DMS79 treated with DMSO at 0.1 percent for 48 hours (cell line): ENCODE results near the gene SH2D2A.

Experiments
- DNase-seq: peaks from one replicate; lab custom pipeline; 2025; lab: John Stamatoyannopoulos, UW

The SH2D2A gene

GRCh38 chr1:156816561-156817328 is at the start of gene SH2D2A:
Gene SH2D2A (minus strand): TSS chr1:156816848. CDS start chr1:156816708, 140 bp downstream.
- no peak for DNase-seq

DNA sequence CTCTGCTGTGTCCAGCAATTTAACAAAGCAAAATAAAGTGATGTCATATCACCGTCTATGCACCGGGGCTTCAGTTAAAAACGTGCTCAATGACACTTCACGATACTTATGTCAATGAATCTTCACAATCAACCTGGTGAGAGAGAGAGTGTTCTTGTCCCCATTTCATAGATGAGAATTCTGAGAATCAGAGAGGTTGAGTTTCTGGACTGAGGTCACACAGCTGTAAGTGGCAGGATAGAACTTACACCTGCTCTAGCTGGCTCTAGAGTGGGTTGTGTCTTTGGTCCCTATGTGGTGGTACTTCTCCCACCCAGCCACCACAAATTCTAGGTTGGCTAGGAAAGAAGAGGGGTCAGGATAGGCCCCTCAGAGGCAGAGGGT is 49.2 kb upstream of the SH2D2A start:
- DNase-seq, result no peak

DNA sequence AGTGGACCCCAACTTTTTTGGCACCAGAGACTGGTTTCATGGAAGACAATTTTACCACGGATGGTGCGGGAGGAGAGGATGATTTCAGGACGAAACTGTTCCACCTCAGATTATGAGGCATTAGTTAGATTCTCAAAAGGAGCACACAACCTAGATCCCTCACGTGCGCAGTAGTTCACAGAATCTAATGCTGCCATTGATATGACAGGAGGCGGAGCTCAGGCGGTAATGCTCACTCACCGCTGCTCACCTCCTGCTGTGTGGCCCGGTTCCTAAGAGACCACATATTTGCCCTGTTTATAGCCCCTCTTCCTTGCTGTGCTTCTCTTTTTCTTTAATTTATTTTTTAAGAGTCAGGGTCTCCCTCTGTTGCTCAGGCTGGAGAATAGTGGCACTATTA is 48.6 kb upstream of the SH2D2A start:
- no peak for DNase-seq

DNA sequence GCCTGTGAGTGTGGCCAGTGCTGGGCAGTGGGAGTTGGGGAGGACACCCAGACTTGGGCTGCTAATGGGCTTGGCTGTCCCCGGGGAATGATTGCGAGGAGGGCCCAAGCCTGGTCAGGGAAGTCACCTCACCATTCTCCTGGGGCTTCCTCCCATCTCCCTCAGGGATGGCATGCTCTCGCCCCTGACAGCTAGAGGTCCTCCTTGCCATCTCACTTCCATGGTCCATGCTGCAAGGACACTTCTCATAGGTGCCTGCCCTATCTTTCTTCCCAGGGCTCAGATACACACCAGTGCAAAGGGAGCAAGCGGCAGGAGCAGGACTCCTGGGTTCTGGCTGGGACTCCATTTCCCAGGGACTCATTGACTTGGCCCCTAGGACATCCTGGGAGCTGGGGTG is 48.1 kb upstream of the SH2D2A start:
- DNase-seq, result no peak

DNA sequence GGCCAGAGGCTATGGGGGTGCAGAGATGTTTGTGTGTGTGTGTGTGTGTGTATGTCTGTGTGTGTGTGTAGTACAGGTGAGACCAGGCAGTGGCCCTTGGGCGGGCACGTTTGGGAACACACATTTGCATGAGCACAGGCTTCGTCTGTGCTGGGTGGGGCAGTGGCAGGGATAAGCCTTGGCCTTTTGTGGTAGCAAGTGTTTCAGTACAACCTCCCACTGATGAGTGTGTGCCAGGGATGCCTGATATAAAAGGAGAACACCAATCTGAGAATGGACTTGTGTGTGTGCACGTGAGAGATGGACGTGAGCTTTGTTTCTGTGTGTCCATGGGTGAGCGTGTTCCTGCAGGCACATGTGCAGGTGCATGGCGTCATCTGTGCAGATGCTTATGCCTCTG is 47.0 kb upstream of the SH2D2A start:
- DNase-seq, result no peak

DNA sequence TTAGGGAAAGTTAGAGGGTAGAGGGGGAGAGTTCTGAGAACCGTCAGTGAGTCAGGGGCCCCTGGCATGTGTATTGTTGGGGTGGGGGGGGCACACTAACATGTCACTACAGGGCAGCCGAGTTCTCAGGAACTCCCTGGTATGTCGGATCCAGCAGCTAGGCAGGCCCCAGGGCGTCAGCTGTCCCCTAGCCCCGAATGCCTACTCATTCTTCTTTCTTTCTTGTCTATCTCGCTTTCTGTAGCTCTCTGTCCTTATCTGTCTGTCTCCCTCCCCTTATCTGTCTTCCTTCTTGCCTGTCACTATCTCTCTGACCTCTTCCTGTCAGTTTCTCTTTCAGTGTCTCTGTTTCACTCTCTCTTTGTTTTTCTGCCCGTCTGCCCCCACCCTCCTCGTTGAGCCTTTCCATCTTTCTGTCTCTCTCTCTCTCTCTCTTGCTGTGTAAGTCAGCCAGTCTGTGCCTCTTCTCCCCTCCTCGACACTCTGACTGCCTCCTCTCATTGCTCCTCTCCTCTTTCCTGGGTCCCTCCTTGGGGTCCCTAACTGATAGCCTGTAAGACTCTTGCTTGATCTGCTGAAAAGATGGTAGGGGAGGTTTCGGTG is 46.5 kb upstream of the SH2D2A start:
- DNase-seq, result no peak

GRCh38 chr1:156862584-156862983 is 45.9 kb upstream of the SH2D2A start:
- DNase-seq, result no peak

GRCh38 chr1:156860628-156861423 is 44.2 kb upstream of the SH2D2A start, which contains the start of gene NTRK1:
Gene NTRK1 (plus strand): TSS chr1:156860865. CDS start chr1:156860935, 70 bp downstream.
- peak; percentile 69 for DNase-seq

GRCh38 chr1:156860113-156860627 is 43.5 kb upstream of the SH2D2A start:
- DNase-seq, result peak; percentile 69

DNA sequence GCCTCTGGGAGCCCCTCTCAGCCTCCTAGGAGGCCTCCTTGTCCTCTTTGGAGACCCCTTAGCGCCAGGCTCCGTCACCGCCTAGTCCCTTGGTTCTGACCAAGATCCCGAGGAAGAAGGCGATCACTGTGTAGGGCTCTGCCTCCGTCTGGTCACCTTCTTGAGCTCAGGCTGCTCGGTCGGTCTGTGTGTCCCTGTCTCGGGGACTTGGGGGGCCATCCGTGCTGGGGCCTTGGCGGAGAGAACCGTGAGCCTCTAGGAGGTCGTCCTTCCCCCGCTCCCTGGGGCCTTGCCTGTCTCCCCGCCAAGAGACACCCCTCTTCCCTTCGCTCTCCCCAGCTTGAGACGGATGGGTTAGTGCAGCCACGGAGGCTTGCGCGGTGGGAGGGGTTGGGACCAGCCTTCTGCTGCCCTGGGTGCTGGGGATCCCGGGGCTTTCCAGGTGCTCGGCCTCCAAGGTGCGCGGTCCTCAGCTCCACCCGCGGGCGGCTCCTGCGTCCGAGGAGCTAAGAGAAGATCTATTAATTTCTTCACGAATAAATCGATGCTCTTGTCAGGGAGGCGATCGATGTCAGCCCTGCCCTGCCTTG is 43.0 kb upstream of the SH2D2A start:
- DNase-seq, result peak; percentile 18

GRCh38 chr1:156858959-156859522 is 42.4 kb upstream of the SH2D2A start, which contains the start of gene INSRR:
Gene INSRR (minus strand): TSS chr1:156859117. CDS start chr1:156858621, 496 bp downstream.
- peak; percentile 26 for DNase-seq

DNA sequence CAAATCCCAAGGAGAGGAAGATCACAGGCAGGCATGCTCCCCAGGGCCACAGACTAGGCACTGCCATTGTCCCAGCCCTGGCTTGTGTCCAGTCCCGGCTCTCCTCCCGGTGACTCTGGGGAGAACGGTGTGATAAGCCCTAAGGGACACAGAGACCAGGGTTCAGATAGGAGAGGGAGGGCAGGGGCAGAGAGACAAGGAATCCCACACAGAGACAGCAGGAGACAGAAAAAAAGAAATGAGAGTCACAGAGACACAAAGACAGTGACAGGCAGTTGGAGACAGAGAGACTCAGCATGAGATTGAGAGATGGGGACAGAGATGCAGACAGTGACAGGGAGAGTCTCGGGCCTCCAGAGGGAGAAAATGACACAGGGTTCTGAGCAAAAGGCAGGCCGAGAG is 41.9 kb upstream of the SH2D2A start:
- DNase-seq, result no peak

DNA sequence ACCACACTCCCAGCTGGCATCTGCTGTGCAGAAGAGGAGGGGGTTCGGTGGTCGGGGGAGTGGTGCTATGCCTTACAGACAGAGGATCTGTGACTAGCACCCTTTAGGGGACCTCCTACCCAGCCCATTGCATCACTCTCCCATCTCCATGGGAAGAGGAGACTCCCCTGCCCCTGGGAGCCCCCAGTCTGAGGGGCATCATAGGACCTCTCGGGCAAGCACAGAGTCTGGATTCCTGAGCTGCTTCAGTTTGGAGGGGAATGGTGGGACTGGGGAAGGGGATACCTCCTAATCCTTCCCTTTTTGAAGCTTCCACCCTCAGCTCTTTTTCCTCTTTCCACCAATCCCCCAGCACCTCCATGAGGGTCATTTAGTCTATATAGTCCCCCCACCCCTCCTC is 40.9 kb upstream of the SH2D2A start:
- no peak for DNase-seq

- no peak for DNase-seq
These were observed 39.7 kb upstream of the SH2D2A start for GRCh38 chr1:156856282-156856785.

GRCh38 chr1:156854634-156855033 is 38.0 kb upstream of the SH2D2A start:
- DNase-seq, result no peak

GRCh38 chr1:156853761-156854160 is 37.1 kb upstream of the SH2D2A start:
- no peak for DNase-seq

DNA sequence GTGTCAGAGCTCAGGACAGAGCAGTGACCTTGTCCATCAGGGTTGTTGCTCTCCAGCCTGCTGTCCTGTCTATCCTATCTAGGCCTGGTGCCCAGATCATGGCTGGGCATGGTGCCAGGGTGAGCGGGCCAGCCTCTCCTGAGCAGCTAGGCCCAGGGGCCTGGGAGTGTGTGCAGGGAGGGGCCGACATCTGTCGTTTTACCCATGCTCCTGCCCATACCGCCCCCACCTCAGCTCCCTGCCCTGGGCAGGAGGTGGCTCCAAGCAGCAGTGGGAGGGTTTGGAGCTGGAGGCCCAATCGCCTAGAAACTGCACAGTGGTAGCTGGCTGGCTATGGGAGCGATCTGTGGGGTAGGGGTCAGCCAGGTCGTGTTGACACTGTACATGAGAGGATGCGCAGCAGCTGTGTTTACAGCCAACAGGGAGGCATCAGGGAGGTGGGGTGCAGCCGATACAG is 35.8 kb upstream of the SH2D2A start:
- DNase-seq, result peak; percentile 80

GRCh38 chr1:156851779-156852417 is 35.2 kb upstream of the SH2D2A start:
- DNase-seq, result peak; percentile 15

DNA sequence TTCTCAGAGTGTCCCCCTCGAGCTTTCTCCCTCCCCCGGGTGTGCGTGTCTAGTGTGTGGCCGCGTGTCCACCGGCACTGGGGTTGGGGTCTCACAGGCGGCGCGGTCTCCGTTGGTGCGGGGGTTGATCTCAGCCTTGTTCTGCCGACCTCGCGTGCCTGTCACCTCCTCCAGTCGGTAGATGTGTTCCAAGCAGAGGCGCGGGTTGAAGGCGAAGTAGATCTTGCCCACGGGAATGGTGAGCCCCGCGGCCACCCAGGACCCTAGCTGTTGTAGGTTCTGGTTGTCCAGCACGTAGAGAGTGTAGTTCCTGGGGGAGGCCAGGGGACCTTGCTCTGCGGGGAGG is 32.5 kb upstream of the SH2D2A start:
- DNase-seq, result no peak

GRCh38 chr1:156848461-156849150 is 32.0 kb upstream of the SH2D2A start:
- DNase-seq, result no peak
